ENCODE data around the gene EOMES.
"Not testable (repeated sequence)": the region's sequence is repeated elsewhere in the genome, so short reads cannot be mapped to it uniquely, and the experiment has no call there.

The EOMES gene

DNA sequence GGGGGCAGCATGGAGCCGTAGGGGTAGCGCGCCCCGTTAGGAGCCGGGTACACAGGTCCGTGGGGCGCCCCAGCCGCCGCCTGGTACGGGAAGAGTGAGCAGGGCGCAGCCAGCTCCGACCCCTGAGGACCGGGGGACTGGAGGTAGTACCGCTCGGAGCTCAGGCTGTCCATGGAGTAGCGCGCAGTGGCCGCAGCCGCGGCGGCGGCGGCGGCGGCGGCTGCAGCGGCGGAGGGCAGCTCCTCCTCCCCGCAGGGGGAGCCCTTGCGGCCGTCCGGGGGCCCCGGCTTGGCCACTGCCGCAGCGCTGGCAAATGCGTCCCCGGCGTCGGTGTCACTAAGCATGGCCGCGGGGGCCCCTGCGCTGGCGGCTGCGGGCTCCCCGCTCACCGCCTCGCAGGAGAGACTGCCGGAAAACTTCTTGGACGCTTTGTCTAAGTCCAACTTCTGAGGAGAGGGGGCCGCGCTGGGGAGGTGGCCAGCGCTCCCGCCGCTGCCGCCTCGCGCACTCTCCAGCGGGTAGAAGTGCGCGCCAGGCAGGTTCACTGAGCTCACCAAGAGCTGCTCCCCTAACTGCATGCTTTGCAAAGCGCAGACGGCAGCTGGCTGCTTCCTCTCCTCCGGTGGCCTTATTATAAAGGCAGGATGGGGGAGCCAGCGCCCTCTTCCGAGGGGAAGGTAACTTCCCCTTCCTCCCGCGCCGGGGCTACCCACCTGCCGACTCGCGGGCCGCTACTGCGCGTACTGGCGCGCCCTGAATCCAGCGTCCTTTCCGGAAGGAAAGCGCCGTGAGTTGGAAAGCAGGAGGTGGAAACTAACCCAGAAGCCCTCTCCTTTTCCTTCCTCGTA is at the start of gene EOMES:
EOMES (minus strand) TSS at position 607 of the 848 bp plus-strand sequence; CDS start at position 578, 29 bp downstream.
- peak; percentile 63 for DNase-seq (ENCODE audit: low spot score)

DNA sequence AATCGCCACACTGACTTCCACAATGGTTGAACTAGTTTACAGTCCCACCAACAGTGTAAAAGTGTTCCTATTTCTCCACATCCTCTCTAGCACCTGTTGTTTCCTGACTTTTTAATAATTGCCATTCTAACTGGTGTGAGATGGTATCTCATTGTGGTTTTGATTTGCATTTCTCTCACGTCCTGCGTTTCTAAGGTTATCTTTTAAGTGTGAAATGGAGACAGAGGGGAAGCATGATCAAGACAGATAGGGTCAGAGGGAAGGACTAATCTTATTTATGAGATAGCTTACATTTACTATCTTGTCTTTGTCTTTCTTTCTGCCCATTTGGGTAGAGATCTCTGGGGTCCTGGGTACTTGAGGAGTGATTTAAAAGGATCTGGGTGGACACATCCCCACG is 48.3 kb upstream of the EOMES start:
- not testable (repeated sequence) for DNase-seq (ENCODE audit: low spot score)

DNA sequence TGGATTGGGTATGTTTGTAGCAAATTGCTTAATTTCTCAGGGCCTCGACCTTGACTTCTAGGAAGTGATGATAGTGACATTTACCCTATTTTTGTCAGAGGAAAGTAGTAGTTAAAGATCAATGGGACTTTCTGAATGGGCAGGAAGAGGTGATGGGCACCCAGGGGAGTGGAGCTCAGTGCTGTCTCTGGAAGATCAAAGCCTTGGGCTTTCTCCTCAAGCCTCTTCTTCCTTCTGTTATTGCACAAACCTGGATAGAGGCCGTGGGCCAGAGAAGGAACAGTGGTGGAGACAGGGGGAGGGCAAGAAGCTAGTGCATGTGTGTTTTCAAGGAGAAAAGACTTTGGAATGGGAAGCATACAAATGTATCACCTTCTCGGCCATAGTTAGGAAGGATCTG is 44.9 kb upstream of the EOMES start:
- no peak for DNase-seq (ENCODE audit: low spot score)

DNA sequence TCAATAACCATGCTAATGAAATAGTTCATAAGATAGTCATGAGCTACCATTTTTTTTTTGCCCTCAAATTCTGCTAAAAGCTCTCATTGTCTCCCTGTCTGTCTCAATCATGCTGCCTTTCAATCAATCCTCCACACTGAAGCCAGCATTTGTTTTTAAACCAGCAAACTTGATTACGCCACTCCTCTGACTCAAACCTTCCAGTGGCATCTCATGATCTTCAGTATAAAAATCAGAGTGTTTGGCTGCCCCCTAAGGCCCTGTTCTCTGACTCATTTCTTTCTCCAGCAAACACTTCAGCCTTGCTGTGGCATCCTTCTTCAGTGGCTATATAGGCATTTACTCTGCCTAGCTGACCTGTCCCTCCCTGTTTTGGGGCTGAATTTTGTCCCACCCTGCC is 36.0 kb upstream of the EOMES start:
- peak; percentile 67 for DNase-seq (ENCODE audit: low spot score)

DNA sequence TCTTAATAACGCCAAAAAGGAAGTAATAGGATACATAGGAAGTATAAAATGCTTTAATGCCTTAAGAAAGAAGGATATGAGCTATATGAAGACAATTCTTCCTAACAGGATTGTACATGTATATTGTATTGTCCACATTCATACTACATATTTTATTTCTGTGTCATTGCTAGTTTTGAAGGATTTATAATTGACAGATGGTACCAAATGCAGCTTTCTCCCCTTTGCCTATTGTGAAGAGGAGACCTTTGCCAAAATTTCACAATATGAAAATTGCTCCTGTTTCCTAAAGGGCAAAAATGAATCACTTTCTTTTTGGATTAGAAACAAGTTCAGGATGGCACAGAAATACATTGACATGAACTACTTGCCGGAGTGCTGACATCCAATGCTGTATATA is 34.8 kb upstream of the EOMES start:
- no peak for DNase-seq (ENCODE audit: low spot score)

DNA sequence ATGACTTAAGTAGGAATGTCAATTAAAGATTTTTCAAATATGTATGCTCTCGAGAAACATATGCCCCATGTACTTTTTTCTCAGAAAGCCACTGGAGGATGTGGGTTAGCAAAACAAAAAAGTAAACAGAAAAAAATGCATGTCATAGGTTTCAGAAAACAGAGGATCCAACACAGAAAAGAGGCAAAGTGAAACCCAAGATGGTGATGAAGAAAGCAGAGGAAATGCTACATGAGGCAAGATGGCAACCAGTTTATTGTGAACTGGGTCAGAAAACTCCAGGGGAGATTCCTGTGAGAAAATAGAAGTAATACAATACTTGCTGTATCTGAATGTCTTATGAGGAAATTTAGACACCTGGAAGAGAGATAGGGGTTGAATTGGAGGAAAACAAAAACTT is 30.8 kb upstream of the EOMES start:
- no peak for DNase-seq (ENCODE audit: low spot score)

DNA sequence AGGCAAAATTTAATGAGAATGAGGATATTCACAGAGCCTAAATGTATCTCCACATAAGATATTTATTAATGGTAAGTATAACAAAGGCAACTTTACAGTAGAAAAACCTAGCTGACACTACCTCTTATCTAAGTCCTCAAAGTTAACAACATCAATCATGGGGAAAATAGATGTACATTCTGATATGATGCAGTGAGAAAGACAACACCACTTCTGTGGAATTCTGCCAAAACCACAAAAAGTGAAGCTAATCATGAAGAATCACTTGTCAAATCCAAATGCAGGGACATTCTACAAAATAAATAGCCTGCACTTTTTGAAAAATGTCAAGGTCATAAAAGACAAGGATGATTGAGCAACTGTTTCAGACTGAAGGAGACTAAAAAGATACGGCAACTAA is 27.5 kb upstream of the EOMES start:
- no peak for DNase-seq (ENCODE audit: low spot score)

DNA sequence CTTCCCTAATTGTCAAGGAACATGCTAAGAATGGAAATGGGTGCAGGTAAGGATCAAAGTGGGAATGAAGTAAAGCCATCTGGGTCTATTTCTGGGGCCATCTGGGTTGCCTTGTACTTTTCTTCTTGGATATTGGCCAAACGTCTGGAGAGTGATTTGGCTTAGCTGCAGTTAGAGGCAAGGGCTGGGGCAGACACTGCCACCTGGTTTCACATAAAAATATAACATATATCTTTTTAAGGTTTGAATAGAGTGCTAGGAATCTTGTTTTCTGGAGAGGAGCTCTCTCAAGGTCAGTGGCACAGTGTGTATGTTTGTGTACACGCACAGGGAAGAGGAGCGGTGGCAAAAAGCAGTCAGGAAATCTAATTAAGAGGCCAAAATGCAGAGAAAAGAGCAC is 24.7 kb upstream of the EOMES start:
- DNase-seq (ENCODE audit: low spot score) = no peak

DNA sequence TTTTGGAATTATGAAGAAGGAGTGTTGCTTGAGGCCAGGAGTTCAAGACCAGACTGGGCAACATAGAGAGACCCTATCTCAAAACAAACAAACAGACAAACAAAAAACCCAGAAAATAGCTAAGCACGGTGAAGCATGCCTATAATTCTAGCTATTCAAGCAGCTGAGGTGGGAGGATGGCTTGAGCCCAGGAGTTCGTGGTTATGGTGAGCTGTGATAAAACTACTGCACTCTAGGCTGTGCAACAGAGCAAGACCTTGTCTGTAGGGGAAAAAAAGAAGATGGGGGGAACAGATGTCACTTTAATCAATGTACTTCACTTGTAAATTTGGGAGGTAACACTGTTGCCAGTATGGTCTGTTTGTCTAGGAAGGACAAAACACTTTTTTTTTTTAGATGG is 18.7 kb upstream of the EOMES start:
- no peak for DNase-seq (ENCODE audit: low spot score)

DNA sequence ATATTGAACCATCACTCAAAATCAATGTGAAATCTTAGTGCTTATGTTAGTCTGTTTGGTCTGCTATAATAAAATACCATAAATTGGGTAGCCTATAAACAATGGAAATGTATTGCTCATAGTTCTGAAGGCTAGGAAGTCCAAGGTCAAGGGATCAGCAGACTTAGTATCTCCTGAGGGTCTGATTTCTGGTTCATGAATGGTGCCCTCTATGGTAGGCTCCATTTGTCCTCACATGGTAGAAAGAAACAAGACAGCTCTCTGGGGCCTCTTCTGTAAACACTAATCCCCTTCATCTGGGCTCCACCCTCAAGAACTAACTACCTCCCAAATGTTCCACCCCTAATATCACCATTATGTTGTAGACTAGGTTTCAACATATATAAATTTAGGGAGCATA is 15.0 kb upstream of the EOMES start:
- no peak for DNase-seq (ENCODE audit: low spot score)

DNA sequence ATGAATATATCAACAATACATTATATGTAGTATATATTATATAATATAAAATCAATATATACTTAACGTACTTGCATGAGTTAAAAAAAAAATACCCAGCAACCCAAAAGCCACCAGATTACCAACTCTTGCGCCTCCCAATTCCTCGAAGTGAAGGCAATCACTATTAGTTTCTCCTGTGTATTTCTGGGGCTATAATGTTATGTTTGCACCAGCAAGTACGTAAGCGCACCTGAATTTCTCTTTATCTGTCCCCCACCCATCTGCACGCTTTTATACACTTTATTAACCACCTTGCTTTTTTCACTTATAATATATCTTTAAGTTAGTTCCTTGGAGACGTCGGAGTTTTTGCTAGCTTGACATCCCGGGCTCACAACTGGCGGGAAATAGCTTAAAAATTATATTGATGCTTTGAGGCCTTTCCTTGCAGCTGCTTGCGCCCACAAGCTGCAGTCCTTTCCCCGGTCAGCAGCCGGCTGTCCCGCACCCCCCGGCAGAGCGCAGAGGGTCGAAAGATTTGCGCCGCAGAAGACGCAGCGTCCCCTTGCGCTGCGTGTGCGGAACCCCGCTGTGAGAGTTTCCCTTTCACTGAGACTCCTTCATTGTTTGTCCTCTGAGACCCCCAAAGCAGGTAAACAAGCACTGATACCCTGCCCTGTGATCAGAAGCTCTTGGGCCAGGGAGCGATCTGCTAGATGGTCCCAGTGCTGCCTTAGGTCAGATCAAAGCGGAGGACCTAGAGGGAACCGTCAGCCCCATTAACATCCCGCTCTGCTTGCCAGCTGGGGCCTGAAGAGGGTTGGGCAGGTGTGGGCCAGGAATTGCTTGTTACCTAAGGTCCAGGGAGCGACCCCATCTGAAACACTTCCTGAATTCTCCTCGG is 8.9 kb upstream of the EOMES start:
- DNase-seq (ENCODE audit: low spot score) = no peak

DNA sequence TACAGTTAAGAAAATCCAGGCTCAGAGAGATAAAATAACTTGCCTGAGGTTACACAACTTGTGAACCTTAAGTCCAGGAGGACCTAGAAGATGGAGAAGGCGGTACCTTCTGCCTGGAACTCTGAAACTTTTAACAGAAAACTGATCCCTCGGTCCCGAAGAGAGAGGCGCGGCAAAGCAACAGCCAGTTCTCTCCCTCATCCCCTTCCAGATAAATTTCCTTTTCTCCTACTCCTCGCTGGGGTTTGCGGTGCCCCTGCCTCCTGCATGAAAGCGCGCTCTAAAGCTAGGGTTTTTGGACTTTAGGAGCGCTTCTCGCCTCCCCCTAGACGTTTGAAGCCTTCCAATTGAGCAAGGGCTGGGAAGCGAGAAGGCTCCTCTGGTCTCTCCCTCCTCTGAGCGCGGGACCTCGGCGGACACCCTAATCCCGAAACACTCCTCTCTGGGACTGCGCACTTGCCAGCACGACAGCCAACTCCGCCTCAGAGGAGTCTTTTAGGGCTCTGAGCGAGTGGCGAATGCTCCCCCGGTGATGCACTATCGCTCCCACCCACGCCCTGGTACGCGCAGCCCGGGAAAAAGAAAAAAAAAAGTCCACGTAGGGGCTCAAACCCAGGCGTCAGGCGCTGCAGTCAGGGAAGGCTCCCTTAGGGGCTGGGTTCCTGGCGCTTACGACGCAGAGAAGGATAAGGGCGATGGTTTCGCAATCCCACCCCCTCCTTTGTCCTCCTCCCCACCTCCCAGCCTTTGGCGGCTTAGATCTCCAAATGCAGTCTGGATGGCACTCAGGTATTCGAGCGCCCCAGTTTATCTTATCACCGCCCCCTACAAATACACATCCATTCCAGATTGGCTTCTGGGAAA is 7.9 kb upstream of the EOMES start:
- DNase-seq (ENCODE audit: low spot score) = no peak

DNA sequence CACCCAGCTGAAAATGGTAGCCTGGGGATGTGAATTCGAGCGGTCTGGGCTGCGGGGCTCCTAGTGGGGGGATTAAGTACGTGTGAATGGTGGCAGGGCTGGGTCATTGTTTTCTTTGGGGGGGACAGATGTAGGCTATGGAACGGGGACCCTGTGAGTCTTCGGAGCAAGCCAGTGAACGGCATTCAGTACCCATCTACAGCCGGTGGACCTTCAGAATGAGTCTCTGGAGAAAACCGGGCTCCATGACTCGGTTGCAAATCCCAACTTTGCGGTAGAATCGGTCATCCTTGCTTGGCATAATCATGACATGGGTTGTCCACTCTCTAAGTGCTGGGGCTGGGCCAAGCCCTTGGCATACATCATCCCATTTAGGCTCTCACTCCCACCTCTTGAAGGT is 7.2 kb upstream of the EOMES start:
- DNase-seq (ENCODE audit: low spot score) = no peak

DNA sequence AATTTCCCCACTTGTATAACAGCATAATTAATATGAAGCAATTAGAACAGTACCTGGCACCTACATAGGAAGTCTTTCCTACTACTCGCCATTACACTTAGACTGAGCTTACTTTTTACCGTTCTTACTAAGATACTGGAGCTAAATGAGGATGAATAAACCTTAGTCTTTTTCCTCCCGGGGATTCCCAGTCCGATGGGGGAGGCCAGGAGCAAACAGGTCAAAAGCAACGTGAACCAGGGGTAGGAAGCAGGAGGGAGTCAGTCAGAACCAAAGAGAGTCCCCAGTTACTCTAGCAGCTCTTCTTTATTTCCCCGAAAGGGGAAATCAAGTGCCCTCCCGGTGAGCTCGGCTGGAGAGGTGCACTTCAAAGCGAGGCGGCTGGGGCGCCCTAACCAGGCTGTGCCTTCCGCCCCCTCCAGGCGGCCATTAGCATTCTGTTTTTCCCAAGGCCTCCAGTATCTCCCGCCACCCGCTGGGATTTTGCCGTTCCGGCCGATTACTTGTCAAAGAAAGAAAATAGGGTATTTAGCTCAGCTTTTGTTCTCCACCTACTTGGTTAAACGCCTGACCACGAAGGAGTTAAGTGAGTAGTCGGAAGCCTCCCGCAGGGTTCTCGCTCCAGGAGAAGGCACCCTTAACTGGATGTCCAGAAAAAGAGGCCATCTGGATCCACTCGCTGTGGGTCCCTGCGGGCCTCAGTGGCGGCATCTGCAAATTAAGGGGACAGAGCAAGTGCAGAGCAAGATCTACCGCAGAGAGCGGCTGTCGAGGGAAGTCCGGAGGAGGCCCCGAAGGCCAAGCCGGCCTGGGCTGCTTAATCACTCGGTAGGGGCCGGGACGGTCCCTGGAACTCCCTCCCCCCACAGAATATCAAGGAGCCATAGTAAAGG is 6.3 kb upstream of the EOMES start:
- DNase-seq (ENCODE audit: low spot score) = no peak

DNA sequence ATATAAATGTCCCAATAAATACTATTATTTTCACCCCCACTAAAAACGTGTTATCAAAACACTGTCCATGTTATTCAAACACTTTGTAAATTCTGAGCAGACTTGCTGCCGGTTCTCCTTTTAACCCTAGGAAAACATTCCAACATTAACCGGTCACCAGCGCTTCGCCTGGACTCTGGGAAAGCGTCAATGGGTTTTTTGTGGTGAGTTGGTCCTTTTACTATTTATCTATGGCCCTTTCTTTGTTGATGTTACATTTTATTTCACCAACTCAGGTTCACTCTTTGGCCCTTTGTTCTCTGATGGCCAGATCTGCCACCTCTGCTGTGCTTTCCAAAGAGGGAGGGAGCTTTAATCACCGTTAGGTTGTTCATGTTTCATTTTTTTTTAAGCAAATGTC is 4.1 kb upstream of the EOMES start:
- no peak for DNase-seq (ENCODE audit: low spot score)

DNA sequence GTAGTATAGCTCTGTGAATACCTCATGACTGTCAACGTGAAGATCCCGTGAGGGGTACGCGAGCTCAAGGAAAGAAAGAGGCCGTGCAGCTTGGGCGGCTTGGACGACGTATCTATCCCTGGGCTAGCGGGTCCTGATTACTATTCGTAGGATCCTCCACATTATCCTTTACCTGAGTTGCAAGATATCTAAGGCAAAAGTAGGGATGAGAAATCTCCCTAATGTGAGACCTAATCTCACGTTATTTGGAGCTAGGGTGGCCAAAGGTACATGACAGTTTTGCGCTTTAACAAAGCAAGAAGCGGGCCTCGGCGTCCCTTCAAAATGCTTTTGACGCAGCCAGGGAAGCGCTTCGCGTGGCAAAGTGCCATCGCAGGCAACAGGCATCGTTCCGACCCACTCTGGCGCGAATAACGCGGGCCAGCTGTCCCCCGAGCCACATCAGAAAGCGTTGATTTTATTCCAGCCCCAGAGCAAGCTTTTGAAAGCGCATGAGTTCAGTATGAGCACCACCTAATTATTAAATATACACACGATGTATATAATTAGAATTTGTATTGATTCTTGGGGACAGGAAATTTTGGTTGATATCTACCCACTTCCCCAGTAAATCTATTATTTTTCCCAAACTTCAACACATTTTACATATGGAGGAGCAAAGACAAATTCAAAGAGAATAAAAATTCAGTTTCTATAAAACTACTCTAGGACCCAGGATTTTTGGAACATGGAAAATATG is 2.5 kb upstream of the EOMES start:
- DNase-seq (ENCODE audit: low spot score) = no peak

DNA sequence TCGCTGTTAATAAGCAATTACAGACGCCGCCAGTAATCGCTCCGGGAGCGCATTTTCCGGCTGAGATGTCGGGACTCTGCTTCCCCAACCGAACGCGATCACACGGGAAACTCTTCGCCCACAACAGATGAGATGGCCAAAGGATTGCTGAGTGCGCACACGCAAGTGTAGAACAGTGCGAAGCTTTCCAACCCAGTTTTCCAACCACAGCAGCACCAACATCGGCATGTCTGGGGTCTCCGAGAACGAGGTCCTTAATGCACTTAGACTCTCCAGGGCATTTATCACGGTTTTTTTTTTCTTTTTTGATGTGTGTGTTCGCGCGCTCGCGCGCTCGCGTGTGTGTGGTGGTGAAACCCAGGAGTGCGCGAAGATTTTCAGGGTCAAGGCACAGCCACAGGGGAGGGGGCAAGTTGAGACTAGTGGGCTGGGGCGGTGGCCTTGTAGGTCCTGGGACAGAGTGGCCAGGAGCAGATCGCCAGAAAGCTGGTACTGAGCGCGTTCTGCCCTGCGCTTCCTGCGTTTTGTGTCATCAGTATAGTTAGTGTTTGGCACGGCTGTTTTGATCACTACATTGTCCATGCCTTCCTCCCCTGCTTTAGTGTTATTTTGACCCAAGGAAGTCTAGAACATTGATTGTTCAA is 1.8 kb upstream of the EOMES start:
- DNase-seq (ENCODE audit: low spot score) = no peak

DNA sequence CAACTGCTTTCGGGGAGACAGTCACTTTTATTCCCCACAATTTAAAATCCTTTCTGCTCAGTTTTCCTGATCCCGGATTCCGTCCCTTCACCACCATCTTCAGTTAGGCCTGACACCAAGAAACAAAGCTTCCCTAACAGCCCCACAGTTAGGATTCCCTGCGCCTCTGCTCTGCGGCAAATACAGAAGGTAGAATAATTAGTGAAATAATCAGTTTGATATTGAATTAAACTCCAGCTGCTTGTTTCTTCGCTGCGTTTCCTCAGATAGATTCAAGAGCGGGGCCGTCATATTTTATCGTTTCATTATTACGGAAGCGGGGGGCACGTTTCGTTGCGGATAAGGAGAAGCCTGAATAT is 1.3 kb upstream of the EOMES start:
- DNase-seq (ENCODE audit: low spot score) = no peak

DNA sequence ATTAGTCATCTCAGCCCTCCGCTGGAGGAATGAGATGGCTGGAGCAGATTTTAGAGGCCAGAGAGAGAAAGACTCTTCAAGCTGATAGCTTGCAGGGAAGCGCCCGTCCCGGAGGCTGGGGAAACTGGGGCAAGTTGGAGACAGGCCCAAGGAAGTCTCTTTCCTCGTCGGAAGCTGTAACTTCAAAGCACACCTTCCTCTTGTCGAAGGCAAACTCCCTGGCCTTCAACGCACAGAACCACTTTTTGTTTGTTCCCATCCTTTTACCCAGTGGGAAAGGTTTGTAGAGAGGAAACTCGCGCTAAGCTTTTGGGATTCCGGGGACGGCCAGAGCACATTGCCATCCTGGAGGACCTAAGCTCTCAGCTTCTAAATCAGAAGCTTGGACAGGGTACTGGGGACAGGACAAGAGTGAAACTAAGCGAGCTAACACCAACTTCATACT is 900 bp upstream of the EOMES start:
- DNase-seq (ENCODE audit: low spot score) = no peak
